GM21367 (cell line): ENCODE data around the gene DDX19B.
"Not testable (repeated sequence)": the region's sequence is repeated elsewhere in the genome, so short reads cannot be mapped to it uniquely, and the experiment has no call there.

Experiments
- ATAC-seq: cut with Tn5 transposase; IDR thresholded peaks from one replicate; pipeline ENCODE4 v1.9.1; 2021; ENCODE audit not compliant: unreplicated experiment

Gene DDX19B

DNA sequence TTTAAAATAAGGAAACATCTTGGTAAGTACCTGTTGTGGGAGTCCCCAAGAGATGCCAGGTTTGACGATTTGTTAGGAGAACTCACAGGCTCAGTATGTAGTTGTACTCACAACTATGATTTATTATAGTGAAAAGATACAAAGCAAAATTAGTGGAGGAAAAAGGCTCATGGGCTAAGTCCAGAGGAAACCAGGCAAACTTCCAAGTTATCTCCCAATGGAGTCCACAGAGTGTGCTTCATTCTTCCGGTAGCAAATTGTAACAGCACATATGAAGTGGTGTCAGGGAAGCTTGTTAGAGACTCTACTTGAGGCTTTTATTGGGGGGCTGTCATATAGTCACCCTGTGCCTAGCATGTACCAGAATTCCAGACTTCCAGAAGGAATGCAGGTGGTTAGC lies 50.0 kb downstream of the DDX19B start:
- ATAC-seq = no peak

- ATAC-seq = no peak
Measured at GRCh38 chr16:70349783-70350182, 50.8 kb downstream of the DDX19B start.

DNA sequence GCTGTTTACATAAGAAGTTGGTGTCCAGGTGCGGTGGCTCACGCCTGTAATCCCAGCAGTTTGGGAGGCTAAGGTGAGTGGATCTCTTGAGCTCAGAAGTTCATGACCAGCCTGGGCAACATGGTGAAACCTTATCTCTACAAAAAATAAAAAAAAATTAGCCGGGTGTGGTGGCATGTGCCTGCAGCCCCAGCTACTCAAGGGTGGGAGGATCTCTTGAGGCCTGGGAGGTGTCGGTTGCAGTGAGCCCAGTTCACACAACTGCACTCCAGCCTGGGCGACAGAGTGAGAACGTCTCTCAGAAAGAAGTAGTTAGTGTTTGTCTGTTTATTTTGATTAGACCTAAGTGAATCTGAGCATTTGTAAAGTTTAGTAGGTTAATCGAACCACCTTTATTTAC lies 60.6 kb downstream of the DDX19B start:
- no peak for ATAC-seq

DNA sequence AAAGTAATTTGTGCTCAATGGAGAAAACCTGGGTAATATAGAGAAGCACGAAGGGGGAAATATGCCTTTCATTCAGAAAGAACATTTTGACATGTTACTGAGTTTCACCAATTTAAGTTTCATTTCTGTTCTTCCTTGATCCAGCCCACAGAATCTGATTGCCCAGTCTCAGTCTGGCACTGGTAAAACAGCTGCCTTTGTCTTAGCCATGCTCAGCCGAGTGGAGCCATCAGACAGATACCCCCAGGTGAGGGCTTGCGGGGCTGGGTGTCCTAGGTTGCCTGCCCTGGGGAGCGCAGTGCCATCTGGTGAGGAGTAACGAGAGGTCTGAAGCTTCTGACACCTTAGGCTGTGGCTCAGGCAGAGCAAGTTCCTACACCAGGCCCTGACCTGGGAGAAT lies 65.4 kb downstream of the DDX19B start:
- no peak for ATAC-seq

DNA sequence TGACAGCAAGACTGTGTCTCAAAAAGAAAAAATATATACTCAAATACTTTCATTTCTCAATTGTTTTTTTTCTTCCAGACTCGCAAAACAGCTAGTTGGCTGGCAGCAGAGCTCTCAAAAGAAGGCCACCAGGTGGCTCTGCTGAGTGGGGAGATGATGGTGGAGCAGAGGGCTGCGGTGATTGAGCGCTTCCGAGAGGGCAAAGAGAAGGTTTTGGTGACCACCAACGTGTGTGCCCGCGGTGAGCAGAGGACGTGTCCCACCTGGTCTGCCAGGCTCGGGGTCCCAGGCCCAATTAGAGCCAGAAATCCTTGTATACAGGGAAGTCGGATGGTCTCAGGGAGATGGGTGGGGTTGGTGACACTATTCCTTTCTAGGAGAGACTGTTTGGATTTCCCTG lies 71.2 kb downstream of the DDX19B start:
- not testable (repeated sequence) for ATAC-seq

DNA sequence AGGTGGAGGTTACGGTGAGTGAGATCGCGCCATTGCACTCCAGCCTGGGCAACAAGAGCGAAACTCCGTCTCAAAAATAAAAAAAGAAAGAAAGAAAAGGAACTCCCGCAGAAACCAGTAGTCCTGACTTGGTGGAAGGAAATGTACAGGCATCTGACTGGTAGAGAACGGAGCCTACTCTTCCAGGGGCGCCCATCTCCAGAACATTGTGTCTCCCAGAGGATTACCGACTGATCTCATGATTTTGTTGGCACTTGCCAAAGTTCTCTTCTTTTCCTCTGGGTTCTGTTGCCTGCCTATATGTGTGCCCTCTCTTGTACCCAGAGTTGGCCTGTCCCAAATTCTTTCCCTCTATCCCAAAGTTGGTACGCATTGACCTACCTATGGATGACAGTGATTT lies 71.9 kb downstream of the DDX19B start:
- ATAC-seq = no peak

DNA sequence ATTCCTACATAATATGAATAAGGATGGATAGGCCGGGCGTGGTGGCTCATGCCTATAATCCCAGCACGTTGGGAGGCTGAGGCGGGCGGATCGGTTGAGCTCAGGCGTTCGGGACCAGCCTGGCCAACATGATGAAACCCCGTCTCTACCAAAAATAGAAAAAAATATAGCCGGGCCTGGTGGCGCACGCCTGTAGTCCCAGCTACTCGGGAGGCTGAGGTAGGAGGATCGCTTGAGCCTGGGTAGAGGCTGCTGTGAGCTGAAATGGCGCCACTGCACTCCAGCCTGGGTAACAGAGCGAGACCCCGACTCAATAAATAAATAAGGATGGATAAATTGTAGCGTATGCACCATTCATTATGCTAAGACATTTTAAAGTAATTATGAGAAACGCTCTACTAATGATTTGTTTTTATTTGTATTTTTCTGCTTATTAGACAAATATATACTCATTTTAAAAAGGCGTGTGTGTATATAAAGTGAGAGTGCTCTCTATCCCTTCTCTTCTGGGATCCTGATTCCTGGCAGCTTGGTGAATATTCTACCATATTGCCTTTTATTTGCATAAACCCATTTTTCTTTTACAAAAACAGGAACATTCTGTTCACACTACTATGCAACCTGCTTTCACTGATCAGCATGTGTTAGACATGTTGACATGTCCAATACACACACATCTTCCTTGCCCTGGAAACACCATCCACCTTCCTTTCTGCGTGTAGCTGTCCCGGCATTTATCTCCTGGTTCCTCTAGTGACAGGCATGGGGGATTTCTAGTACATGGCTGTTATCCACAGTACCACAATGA lies 74.1 kb downstream of the DDX19B start:
- ATAC-seq = no peak

DNA sequence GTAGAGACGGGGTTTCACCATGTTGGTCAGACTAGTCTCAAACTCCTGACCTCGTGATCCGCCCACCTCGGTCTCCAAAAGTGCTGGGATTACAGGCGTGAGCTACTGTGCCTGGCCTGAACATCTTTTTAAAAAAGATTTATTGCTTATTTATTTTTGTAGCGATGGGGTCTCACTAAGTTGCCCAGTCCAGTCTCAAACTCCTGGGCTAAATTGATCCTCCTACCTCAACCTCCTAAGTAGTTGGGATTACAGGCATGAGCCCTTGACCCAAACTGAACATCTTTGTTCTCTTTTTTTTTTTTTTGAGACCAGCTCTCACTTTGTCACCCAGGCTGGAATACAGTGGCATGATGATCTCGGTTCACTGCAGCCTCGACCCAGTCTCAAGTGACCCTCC lies 75.2 kb downstream of the DDX19B start:
- ATAC-seq = no peak

DNA sequence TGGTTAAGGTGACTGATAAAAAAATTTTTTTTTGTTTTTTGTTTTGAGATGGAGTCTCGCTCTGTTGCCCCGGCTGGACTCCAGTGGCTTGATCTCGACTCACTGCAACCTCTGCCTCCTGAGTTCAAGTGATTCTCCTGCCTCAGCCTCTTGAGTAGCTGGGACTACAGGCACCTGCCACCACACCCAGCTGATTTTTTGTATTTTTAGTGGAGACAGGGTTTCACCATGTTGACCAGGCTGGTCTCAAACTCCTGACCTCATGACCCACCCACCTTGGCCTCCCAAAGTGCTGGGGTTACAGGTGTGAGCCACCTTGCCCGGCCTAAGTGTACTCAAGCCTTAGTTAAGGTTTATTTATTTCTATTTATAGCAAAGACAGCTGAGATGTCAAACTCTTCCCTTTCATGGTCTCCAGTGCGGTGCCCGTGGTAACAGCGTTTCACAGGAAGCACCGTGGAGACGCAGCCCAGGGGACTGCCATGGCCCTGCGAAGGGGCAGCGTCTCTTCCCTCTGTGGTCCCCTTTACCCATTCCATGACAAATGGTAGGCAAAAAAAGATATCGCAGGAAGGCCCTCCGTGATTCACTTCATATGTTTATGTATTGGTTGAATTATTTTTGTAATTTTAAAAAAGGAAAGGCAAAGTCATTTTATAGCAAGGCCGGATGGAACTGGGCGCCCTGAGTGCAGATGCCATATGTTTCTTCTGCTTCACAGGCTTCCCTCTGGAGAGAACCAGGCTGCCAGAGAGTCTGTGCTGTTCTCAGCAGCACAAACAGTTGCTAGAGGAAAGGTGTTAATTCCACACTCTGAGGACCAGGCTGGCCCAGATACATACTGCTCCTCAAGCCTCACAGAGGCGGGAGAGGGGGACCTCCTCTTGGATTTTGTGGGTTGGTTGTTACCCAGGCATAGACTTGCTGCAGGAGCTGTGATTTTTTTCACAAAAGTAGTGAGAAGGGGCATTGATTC lies 76.9 kb downstream of the DDX19B start:
- no peak for ATAC-seq

- ATAC-seq = no peak
Measured at GRCh38 chr16:70377782-70378181, 78.8 kb downstream of the DDX19B start.

GRCh38 chr16:70378869-70379493 lies 80.0 kb downstream of the DDX19B start:
- ATAC-seq = no peak

DNA sequence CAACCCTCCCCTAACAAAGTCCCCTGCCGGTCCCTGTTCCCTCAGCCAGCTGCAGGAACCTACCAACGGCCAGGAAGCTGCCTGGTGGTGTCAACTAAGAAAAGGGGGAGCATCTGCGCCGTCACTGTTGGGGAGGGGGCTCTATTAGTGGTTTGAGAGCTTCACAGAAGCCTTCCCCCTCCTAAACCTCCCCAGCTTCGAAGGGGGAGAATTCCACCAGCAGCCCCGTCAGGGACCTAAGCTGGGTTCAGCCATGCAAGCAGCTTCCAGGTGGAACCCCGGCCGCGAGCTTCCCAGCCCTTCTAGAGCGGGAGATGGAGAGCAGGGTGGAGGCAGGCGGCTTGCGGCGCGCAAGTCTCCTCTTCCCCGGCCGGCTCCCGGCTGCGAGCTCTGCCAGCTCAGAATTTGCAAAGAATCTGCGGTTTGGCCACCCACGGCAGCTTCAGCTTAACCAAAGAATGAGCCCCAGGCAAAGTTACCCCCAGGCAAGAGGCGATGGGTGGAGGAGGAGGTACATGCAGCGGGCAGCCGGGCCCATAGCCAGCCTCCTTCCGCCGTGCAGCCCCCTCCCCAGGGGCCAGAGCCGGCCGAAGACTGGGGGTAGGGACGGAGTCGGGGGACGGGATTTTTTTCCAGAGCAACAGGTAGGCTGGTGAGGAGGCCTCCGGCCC lies 81.4 kb downstream of the DDX19B start:
- peak; percentile 12 for ATAC-seq

- ATAC-seq = peak; percentile 90
Measured at GRCh38 chr16:70380919-70381603, 82.1 kb downstream of the DDX19B start.

DNA sequence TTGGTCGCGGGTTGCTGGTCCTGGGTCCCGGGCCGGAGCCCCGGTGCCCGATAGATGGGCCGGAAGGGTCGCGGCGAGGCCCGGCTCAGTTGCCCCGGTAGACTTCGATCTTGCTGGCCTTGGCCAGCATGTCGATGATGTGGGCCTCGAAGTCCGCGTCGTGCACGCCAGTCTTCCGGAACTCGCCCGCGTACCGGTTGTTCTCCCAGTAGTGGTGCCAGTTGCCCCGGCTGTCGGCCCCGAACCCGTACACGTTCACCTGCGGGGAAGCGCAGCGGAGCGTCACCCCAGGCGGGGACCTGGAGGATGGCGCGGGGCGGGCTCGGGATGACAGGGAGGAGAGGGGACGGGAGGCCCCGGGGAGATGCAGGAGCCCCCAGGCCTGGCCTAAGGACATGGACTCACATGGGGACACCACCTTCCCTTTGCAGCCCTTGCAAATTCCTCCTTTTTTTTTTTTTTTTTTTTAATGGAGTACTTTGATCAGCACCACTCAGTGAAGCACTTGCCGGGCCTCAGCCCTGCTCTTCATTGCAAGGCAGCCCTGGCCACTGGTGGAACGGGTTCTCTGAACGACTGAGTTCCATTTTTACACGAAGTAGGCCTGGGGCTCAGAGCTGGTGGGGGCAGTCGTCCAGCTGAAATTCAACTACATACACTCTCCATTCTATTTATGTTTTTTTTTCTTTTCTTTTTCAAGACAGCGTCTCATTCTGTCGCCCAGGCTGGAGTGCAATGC lies 82.8 kb downstream of the DDX19B start:
- ATAC-seq = no peak

GRCh38 chr16:70383421-70383960 lies 84.5 kb downstream of the DDX19B start:
- ATAC-seq = no peak
